Stimulated activated CD4-positive, alpha-beta T cell treated with anti-CD3 and anti-CD28 coated beads, Interleukin-1b, Interleukin-23, amount 100 ng/mL, for 48 hours (primary cell): ENCODE measurements around the gene KIDINS220.

Experiments
- DNase-seq: peaks from one replicate; pipeline ENCODE4 v3.0.0-alpha.2; 2020

The KIDINS220 gene

DNA sequence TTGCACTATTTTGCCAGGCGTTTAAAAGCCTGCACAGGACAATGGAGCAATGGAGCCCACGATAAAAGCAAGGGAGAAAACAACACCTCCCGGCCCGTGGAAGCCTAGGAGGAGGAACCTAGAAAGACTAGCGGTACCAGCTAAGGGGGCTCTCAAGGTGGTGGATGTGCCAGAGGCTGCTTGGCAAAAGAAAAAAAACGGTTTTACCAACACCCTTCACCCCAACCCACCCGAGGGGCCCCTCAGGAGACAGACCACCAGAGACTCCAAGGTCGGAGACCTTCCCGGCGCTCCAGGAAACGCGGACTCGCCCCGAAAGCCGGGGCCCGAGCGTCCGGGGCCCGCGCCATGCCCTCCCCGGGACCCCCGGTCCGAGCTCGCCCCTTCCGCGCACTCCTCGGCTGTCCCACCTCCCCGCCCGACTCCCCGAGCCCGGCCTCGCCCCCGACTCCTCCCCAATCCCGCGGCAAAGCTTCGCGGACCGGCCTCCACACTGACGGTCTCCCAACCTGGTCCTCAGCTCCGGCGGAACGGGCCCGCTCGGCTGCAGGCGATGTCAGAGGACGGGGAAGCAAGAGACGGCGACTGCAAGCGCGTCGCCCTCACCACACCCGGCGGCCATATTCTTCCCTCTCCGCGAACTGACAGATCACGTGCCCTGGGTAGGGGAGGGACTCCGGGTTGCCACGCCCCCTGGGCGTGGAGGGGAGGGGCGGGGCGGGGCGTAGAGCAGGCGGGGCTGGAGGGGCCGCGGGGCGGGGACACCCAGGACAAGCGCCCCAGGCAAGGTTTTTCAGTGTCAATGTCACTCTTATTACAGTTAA, at the start of gene KIDINS220:
TSS of gene KIDINS220 (minus strand) at position 643 of the 824 bp plus-strand sequence. CDS start 10,520 bp downstream, outside the sequence.
- peak; percentile 83 for DNase-seq

DNA sequence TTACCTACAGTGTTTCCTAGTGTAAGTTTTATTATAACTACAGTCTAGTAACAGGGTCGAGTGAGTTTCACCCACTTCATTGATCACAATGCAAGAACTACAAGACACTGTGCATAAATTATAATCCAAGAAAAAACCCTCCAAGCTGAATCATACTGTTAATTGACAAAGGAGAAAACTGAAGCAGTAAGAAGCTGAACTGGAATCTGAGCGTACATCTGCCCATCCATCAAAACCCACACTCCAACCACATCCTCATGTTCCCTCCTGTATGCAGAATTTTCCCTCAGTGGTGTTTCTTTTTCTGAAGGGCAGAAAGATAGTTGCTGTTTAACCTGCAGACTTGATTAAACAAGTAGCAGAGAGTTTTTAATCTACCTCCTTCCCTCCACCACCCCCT, 49.5 kb upstream of the KIDINS220 start:
- DNase-seq: no peak

DNA sequence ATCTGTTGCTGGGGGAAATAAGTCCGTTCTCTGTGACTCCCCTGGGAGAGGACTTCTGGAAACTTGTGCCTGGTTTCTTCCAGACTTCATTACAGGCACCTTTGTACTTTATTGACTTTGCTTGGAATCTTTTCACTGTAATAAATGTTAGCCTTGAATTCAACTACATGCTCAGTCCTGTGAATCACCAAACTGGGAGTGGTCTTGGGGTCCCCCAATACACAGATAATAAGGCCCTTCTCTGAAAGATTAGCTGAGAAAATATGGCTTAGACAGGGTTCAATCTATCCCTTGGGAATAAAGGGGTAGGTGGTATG, 48.7 kb upstream of the KIDINS220 start:
- no peak for DNase-seq

DNA sequence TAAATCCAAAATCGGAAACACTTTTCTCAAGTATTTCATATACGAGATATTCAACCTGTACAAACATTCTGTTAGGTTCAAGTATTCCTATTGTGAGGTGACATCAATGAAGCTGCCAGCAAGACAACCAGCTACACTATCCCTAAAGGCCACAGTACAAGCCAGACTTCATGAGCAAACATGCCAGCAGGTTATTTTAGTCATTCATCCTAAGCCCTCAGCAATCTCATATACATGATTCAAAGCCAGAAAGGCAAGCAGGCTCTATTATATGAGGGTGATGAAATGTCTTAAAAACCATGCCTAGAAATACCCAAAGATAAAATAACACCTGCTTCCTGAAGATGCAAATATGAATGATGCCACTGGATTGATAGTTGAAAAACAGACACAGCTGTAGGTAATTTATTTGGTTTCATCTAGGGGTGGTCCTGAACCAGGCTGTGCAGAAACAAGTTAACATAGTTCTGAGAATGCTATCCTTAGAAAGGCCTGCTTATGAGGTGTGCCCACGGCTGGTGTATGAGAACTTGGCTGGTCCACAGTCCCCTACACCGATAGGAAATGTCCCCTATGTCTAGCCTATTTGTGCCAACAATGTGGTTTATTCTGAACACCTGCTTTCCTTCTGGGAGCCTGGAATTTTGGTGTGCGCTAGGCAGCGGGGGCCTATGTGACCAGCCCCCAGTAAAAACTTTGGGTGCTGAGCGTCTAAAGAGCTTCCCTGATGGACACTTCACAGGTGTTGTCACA, 48.2 kb upstream of the KIDINS220 start:
- no peak for DNase-seq

DNA sequence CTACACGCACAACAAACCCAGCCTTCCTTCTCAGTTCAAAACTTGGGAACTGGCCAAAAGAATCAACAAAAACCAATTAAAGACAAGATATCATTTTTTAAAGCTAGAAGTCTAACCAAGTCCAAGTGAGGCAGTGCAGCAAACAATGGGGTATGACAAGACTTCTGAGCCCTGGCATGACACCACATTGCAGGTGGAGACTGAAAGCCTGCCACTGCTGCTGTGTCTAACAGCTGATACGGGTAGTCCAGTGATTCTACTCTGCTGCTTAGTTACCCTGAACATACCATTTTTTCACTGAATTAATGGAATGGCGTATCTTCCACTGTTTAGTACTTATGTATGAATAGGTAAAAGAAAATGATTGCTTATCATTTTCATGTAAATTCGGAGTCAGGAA, 47.4 kb upstream of the KIDINS220 start:
- no peak for DNase-seq

DNA sequence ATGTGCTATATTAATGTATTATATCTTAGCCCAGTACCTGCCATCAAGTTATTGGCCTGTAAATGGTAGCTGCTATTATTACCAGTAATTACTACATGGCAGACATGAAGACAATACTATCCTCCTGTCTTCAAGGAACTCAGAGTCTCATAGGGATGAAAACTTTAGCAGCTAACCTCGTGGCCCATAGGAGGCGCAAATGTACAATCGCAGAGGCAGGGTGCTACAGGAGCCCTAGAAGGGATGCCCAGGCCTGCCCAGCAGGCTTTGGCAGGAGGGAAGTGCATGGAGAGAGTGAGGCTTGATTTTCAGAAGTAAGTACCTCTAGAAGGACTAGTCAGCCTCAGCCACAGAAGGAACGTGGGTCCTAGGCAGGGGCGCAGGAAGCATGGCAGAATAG, 44.7 kb upstream of the KIDINS220 start:
- DNase-seq: no peak

DNA sequence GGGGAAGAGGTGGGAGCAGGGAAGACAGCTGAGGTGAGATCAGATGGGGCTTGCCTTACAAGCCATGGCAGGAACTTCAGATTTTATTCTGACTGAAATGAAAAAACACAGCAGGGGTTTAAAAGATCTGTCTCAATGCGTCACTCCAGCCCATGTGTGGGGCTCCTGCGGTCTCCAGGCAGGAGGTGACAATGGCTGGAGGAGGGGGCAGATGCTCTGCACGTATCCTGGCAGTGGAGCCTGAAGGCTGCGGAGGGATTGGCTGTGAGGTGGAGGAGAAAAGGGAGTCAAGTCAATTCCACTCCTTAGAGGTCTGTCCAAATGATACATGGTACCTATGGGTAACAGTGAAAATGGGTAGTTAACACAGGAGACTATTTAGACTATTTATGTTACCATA, 40.5 kb upstream of the KIDINS220 start:
- DNase-seq: no peak

DNA sequence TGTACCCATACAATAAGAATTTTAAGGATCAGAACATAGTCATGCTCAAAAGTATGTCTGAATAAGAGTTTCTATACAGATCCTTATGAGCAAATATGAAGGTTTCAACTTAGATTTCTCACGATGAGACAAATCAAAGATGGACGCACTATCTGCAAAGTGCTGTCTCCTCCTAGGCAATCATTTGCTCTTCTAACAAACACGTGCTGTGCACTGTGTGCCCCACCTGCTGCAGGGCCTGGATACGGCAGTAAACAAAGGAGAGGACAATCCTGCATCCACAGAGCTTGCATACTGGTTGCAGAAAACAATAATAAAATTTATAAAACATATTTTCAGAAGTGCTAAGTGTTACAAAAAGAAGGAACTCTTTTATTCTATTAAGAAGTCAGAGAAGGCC, 39.9 kb upstream of the KIDINS220 start:
- DNase-seq: no peak

DNA sequence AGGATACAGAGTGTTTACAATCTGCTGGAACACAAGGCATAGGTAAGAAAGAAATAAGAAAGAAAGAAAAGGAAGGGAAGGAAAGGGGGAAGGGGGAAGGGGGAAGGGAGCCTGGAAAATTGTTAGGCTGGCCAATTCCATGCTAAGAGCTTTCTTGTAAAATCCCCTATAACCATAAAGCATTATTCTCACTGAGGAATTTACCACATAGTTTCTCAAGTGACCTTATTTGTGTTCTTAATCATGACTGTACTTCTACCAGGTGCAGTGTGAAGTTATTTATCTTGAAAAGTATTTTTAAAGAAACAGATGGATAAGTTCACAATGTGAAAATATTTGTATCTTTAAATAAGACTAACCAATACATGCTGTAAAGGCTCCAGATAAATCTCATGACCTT, 39.2 kb upstream of the KIDINS220 start:
- DNase-seq: no peak

DNA sequence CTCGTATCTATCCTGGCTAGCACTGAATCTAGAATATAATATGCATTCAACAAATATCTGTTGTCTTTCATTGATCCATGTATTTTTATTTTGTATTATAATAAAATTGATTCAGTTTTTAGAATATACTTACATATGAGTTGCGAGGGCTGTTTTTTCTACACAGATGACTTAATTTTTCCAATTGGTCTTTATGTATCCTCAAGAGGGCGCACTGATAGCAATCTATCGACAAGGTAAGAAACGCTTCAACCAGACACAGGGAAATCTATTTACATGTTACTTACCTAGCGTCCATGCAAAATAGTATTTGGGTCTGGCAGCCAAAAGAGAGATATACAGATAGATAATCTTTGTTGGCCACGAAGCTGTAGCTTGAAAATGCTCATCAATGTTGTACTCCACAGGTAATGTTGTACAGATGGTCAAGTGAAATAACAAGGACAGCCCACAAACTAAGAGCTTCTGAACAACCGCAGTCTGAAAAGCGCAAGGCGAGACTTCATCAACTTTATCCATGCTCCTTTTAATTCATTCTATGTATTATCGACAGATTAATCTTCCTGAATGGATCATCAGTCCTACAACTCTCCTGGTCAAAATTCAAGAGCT, 35.5 kb upstream of the KIDINS220 start:
- no peak for DNase-seq

DNA sequence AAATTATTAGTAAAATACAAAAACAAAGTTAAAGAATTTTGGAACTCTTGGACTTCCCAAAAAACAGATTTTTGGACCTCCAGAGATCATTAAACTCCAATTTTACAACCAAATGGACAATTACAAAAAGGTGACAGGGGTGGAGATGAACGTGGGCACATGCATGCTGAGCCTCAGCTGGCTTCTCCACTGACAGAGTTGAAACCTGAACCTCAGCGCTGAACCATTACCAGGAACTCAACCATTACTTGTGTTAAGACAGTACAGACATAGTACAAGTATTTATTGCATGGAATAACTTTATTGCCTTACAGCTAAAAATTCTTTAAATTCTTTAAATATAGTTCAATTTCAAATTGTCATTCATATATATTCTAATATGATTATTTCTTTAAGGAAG, 33.0 kb upstream of the KIDINS220 start:
- no peak for DNase-seq

DNA sequence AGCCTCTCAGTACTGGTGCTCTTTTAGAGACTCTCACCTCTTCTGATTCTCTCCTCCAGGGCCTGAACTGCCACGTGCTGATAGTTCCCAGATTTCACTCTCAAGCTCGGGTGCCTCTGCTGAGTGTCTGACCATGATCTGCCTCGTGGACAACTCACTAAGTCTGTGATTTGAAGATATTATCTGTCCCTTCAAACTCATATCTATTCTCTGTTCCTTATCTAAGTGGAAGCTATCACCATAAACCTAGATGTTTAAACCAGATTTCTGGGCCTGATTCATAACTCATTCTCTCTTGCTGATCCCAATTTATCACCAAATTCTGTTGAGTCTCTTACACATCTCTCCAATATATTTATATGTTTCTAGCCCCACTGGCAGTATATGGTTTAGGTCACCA, 29.9 kb upstream of the KIDINS220 start:
- DNase-seq: no peak

DNA sequence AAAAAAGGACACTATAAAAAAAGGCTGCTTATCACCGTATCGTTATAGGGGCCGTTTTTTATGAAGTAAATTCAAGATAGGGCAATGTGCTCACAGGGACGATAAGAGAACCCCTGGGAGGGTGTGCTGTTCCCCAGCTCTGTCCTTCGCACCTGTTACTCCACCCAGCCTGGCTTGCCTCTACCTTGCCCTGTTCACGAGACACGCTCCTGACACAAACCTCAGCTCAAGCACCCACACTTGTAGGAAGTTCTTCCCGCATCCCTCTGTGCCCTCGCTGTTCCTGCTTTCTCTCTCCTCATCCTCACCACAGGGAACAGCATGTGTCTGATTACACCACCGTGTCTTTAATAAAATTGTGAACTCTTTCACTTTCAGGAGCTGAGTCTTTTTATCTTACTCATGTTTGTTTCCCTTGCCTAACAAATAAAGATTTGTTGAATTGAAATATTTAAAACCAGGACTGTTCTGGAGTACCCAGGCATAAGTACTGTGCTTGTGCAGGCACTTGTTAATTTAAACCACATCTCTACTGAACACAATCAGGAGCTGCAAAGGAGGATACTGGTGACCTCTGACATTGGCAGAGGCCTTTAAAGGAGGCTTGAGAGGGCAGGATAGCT, 26.0 kb upstream of the KIDINS220 start:
- no peak for DNase-seq

DNA sequence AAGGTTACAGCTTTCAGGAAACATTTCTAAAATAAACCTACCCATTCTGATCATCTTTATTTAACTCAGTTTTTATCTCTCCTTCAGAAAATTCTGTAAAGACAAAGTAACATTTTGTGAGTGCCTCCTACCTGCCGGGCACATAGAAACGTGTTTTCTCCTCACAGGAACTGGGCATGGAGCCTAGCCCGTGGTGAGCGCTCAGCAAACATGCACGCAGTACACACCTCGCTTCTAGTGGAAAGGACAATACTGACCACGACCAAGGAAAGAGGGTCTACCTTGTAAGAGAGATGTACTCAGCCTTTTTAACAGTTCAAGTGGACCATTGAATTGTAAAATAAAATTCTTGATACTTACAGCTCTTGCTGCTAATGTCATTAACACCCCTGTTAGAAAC, 24.8 kb upstream of the KIDINS220 start:
- DNase-seq: no peak

DNA sequence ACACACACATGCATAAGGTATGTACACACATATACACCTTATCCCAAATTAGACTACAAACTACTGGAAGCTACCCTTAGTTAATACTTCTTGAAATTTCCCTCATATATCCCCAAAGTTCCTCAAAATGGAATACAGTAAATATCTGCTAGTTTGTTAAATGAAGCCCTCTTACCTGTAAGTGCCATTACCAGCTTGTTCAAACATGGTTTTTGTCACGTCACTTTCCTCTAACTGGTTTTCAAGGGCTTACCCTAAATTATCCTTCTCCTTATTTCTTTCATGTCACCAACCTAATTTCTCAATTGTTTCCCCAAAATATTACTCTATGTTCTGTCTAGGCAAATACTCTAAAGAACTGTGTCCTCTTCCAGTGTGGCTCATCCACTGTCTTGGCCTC, 24.4 kb upstream of the KIDINS220 start:
- no peak for DNase-seq

DNA sequence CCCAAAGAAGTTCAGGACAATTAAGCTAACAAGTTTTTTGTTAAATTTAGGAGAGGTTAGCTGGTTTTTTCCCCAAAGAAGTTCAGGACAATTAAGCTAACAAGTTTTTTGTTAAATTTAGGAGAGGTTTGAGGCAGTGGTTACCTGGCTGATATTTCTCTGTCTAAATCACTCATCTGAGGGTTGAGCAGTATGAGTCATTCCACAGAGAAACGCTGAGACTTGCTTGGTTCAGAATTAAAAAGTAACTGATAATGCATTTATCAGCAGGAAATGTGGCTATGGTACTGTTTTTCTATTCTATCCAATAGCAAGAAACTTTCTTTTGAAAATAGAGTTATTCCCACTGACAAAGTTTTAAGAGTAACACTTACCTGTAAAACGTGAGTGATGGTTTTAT, 22.8 kb upstream of the KIDINS220 start:
- no peak for DNase-seq

DNA sequence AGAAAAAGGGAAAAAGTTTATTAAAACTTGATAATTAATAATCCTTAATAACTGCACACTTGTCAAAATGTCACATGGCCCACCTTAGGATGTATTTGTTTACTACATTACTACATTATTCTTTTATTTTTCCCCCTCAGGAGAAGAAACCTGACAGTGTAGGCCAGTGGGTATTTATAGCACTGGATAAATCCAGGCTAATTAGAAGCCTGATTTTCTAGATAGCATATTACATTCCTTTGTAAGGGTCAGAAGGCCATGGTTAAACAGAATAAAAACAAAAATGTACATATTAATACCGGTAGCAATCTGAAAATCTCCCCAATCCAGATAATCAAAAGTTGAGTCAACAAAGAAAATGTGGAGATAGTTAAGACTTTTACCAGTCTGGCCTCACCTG, 21.5 kb upstream of the KIDINS220 start:
- DNase-seq: no peak

DNA sequence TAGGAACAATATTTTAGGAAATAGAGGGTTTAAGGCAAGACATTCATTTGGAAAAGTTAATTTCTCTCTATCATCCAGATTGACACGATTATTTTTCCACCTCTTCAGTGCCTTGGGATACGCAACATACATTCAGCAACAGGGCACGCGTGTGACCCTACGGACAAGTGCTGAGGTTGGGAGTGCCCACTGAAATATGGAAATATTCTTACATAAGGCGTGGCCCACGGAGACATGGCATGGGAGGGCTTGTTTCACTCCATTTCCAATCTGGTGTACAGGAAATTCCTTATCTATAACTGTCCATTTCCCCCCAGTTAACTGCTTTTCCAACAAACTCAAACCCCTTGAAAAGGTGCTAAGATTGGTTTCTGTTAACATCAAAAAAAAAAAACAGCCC, 20.9 kb upstream of the KIDINS220 start:
- no peak for DNase-seq

DNA sequence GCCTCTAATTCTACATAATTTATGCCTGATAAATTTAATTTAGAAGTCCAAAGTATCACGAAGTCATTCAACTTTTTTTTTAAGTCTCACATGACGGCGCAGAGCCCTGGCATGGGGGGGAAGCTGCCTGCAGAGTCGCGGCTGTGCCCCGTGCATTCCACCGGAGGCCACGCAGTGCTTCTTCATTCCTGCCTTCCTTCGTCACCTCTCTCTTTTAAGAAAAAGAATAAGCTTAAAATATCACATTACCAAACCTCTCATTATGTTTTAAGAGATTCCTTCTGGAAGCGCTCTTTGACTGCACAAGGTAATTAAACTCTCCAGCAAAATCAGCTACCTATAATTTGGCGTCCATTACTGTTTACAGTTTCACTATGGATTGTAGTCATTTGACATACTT, 20.3 kb upstream of the KIDINS220 start:
- DNase-seq: no peak

DNA sequence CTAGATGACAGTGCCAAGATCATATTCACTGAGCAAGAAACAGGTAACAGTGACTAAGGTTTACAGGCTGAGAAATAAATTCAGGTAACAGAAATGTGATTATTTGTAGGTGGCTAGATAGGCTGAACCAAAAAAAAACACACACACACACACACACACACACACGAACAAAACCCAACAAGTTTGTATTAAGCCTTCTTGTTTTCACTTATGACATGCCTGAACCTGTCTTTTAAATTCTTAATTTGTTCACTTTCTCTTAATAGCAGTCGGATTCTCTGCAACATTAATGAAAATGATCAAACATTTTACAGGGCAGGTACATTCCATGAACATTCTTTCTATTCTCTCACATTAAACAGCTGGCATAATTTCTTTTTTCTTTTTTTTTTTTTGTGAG, 18.8 kb upstream of the KIDINS220 start:
- DNase-seq: no peak

DNA sequence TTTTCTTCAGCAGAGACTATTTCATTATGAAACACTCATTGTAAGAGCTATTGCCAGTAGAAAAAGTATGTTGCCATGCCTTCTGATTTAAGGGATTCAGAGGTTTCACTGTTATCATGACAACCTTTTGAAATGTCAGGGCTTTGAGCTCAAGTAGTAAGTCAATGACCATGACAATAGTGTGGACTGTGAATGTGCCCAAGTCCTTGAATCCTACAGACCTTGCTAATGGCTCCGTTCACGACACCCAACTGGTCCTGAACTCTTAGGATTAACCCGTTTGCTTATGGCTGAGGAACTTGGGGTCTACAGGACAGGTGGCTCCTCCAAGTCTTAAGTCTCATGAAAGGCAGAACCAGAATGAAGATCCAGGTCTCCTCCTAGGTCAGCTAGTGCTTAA, 17.6 kb upstream of the KIDINS220 start:
- DNase-seq: no peak

DNA sequence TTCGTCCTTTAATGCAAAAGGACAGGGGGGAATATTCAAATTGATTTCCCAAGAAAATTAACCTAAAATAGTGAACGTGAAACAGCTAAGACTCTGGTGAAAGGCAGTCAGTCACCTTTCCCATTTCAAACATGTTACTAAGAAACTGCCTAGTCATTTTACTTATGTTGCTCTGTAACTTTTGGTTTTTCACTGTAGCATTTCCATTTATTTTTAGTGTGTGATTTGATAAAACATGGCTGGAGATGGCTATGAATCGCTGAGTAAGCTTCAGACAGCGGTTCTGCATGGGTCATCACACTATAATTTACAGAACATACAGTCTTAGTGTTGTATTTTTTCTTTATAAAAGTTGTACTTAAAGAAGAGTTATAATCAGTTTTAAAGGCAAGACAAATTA, 16.0 kb upstream of the KIDINS220 start:
- no peak for DNase-seq

DNA sequence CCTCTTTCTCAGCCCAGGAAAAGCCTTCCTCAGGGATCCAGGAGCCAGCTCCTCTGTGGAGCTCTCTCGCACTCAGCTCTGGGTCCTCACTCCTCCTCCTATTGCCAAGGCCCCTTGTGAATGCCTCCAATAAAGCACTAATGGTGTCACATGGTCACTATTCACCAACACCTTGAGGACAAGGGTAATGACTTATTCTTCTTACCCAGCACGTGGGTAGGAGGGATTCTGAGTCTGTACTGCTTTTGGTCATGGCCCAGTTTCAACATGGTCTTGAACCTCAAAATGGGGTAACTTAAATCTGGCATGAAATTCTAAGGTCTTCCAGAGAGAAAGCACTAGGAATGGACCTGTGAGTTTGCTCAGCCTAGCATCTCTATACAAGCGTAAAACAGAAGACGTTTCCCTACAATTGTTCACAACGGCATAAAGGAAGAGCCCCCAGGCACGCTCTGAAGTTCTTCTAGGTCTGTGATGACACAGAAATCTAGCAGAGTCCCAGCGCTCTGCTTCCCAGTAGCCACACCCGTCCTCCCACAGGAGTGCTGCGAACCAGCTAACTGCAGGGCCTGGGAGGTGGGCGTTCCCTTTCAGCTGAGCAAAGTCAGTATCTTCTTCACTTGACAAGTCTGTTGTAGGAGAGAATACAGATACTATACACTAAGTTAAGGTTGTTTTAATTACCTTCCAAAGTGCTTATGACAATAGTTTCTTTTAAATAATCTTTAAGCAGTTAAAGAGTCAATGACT, 14.6 kb upstream of the KIDINS220 start:
- no peak for DNase-seq
